Measurements from ENCODE around the gene DNAI1.

- TF ChIP-seq, protein P1, sequence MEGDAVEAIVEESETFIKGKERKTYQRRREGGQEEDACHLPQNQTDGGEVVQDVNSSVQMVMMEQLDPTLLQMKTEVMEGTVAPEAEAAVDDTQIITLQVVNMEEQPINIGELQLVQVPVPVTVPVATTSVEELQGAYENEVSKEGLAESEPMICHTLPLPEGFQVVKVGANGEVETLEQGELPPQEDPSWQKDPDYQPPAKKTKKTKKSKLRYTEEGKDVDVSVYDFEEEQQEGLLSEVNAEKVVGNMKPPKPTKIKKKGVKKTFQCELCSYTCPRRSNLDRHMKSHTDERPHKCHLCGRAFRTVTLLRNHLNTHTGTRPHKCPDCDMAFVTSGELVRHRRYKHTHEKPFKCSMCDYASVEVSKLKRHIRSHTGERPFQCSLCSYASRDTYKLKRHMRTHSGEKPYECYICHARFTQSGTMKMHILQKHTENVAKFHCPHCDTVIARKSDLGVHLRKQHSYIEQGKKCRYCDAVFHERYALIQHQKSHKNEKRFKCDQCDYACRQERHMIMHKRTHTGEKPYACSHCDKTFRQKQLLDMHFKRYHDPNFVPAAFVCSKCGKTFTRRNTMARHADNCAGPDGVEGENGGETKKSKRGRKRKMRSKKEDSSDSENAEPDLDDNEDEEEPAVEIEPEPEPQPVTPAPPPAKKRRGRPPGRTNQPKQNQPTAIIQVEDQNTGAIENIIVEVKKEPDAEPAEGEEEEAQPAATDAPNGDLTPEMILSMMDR (IDR thresholded peaks at IDR 0.05): no peak
- TF ChIP-seq EZH2 (IDR thresholded peaks at IDR 0.05): no peak
Measured at GRCh38 chr9:34550016-34550680, 91.5 kb downstream of the DNAI1 start.
